ENCODE results near the gene PTPN9. TPM values are rescaled to one million over a fixed set of nuclear protein-coding genes. Genes with fewer than 3 reads are reported as not detected.
A peak's percentile ranks its signal among the peaks of the same experiment; 100 is the strongest.

PTPN9 gene
- total and polyA plus RNA-seq, 10 of the 15 experiments (the other 5 are each of a cell fraction or from before 2014, with no cell fraction given): 7.8 to 29.1 (median 18.5) TPM

DNA sequence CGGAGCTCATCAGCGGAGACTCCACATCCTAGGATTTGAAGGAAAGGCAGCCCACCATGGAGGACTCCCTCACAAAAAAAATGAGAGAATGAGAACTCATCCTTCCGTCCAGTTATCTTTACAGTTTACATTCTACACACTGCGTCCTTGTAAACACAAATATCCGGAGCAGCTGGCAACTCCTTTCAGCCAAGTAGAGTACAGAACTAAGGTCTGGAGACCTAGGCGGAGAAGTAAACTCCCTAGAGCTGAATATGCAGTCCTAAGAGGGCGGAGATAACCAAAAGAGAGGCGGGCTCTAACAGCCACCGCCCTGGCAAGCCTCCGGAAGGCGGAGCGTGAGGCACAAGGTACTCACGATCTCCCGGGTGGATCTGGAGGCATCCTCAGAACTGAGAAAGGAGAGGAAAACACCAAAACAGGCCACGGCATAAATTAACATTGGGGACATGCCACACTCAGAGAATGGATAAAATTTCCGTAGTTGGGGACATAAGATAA is 126.7 kb downstream of the PTPN9 start (continued):
- TF ChIP-seq, protein P1, sequence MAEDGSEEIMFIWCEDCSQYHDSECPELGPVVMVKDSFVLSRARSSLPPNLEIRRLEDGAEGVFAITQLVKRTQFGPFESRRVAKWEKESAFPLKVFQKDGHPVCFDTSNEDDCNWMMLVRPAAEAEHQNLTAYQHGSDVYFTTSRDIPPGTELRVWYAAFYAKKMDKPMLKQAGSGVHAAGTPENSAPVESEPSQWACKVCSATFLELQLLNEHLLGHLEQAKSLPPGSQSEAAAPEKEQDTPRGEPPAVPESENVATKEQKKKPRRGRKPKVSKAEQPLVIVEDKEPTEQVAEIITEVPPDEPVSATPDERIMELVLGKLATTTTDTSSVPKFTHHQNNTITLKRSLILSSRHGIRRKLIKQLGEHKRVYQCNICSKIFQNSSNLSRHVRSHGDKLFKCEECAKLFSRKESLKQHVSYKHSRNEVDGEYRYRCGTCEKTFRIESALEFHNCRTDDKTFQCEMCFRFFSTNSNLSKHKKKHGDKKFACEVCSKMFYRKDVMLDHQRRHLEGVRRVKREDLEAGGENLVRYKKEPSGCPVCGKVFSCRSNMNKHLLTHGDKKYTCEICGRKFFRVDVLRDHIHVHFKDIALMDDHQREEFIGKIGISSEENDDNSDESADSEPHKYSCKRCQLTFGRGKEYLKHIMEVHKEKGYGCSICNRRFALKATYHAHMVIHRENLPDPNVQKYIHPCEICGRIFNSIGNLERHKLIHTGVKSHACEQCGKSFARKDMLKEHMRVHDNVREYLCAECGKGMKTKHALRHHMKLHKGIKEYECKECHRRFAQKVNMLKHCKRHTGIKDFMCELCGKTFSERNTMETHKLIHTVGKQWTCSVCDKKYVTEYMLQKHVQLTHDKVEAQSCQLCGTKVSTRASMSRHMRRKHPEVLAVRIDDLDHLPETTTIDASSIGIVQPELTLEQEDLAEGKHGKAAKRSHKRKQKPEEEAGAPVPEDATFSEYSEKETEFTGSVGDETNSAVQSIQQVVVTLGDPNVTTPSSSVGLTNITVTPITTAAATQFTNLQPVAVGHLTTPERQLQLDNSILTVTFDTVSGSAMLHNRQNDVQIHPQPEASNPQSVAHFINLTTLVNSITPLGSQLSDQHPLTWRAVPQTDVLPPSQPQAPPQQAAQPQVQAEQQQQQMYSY (CRISPR knock-in tag; IDR thresholded peaks at IDR 0.05): no peak
- TF ChIP-seq RELA (IDR thresholded peaks at IDR 0.05; ENCODE audit: borderline replicate concordance, partially characterized antibody) (no peak), SREBF1 (IDR thresholded peaks at IDR 0.05; ENCODE audit: low read length) (no peak), NR2F1 (conservative IDR thresholded peaks at IDR 0.05) (no peak), CBX5 (IDR thresholded peaks at IDR 0.05; ENCODE audit: low read depth) (no peak), JUNB (IDR thresholded peaks at IDR 0.05) (no peak), ASH2L (IDR thresholded peaks at IDR 0.05; ENCODE audit: borderline replicate concordance, low read depth) (no peak), WRNIP1 (IDR thresholded peaks at IDR 0.05; ENCODE audit: borderline replicate concordance, low read depth, low read length) (no peak; the same call in 1 of the 2 replicates), GABPA (IDR thresholded peaks at IDR 0.05; ENCODE audit: low read depth) (no peak), FOXK2 (IDR thresholded peaks at IDR 0.05) (no peak), FOS (IDR thresholded peaks at IDR 0.05; ENCODE audit: borderline replicate concordance, extremely low read depth, insufficient read length) (no peak), PAX5 (IDR thresholded peaks at IDR 0.05; ENCODE audit: borderline replicate concordance, low read depth, low read length) (0 out of 2 replicates have a peak, but pooled peaks have one; percentile 5), EZH2 (IDR thresholded peaks at IDR 0.05; ENCODE audit: borderline replicate concordance, control insufficient read depth, low read depth, low read length) (no peak), MEF2B (IDR thresholded peaks at IDR 0.05; ENCODE audit: partially characterized antibody, poor library complexity, severe bottlenecking) (no peak), TCF3 (IDR thresholded peaks at IDR 0.05; ENCODE audit: borderline replicate concordance, insufficient read depth, low read depth, low read length) (no peak), SRF (IDR thresholded peaks at IDR 0.05; ENCODE audit: low read depth in 2 of 2, low read length in 2 of 2) (no peak), SP1 (IDR thresholded peaks at IDR 0.05; ENCODE audit: low read depth, low read length) (no peak), EED (IDR thresholded peaks at IDR 0.05; ENCODE audit: low read depth) (no peak)
- TF ChIP-seq, protein P2, sequence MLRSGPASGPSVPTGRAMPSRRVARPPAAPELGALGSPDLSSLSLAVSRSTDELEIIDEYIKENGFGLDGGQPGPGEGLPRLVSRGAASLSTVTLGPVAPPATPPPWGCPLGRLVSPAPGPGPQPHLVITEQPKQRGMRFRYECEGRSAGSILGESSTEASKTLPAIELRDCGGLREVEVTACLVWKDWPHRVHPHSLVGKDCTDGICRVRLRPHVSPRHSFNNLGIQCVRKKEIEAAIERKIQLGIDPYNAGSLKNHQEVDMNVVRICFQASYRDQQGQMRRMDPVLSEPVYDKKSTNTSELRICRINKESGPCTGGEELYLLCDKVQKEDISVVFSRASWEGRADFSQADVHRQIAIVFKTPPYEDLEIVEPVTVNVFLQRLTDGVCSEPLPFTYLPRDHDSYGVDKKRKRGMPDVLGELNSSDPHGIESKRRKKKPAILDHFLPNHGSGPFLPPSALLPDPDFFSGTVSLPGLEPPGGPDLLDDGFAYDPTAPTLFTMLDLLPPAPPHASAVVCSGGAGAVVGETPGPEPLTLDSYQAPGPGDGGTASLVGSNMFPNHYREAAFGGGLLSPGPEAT (IDR thresholded peaks at IDR 0.05; ENCODE audit: low read depth): no peak
- TF ChIP-seq, protein P3, sequence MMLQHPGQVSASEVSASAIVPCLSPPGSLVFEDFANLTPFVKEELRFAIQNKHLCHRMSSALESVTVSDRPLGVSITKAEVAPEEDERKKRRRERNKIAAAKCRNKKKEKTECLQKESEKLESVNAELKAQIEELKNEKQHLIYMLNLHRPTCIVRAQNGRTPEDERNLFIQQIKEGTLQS (IDR thresholded peaks at IDR 0.05; ENCODE audit: borderline replicate concordance, extremely low read depth, low read depth, low read length): no peak
- TF ChIP-seq, protein P4, sequence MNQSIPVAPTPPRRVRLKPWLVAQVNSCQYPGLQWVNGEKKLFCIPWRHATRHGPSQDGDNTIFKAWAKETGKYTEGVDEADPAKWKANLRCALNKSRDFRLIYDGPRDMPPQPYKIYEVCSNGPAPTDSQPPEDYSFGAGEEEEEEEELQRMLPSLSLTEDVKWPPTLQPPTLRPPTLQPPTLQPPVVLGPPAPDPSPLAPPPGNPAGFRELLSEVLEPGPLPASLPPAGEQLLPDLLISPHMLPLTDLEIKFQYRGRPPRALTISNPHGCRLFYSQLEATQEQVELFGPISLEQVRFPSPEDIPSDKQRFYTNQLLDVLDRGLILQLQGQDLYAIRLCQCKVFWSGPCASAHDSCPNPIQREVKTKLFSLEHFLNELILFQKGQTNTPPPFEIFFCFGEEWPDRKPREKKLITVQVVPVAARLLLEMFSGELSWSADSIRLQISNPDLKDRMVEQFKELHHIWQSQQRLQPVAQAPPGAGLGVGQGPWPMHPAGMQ (IDR thresholded peaks at IDR 0.05; ENCODE audit: borderline replicate concordance): no peak
